ENCODE measurements around the gene FAM50A. TPM values are rescaled to one million over a fixed set of nuclear protein-coding genes. Genes with fewer than 3 reads are reported as not detected.

FAM50A gene
- total RNA-seq, 1 experiment from 2014 or later: 82.1 TPM

DNA sequence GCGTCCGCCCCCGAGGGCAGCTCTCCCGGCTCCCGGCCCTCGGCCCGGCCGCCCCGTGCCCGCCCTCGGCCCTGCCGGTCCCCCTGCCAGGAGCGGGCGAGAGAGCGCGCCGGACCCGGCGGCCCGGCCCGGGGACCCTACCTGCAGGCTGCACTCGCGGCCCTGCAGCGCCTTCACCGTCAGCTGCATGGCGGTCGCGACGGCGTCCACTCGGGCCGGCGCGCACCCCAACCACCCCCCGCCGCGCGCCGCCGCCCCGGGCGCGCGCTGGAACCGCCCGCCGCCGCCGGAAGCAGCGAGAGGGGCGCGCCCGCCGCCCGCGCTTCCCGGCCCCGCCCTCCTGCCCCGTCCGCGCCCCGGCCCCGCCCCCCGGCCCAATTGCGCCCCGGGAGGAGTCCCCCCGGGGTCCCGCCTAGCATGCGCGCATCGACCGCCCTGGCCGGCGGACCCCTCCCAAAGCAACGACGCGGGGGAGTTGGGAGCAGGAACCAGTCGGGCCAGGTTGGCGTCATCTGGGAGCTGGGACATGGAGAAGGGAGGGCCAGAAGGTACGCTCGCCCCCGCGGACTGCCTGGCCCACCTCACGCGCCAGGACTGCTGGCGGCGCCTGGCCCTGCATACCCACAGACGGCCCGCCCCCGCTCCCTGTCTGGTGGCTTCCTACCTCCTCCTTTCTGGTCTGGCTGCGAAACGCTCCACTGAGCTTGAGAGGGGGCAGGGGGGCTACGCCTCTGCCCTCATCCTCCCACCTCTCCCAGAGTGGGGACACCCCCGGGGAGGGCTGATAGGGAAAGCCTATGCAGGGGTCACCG, 42.7 kb downstream of the FAM50A start, which contains the start of gene UBL4A:
Gene UBL4A (minus strand): TSS at position 220 of the 812 bp plus-strand sequence. CDS start 31 bp downstream, at position 189.
- Histone ChIP-seq H3K9me2 (ENCODE audit: insufficient read depth) (no peaks in the 10 kb centered on the region), H3F3A (ENCODE audit: insufficient read depth, low read depth) (peaks cover 9% of the 10 kb centered on the region; the same call in 1 of the 2 replicates), H4K20me1 (ENCODE audit: insufficient read depth) (no peaks in the 10 kb centered on the region), H3K27me3 (ENCODE audit: insufficient read depth, low read depth) (no peaks in the 10 kb centered on the region), H3K36me3 (ENCODE audit: low read depth) (no peaks in the 10 kb centered on the region), H3K4me2 (peak within 1 kb of the TSS; percentile 88), H3K4me1 (replicated peaks; ENCODE audit: insufficient read depth) (peaks cover 30% of the 10 kb centered on the region), H3K27ac (peak within 1 kb of the TSS; percentile 9; the same call in 1 of the 2 replicates), H3K9me3 (ENCODE audit: insufficient read depth, low read depth) (no peaks in the 10 kb centered on the region), H3K4me3 (peak within 1 kb of the TSS; percentile 69), H3K79me2 (ENCODE audit: low read depth) (peaks cover 14% of the 10 kb centered on the region), H2AFZ (peak within 1 kb of the TSS; percentile 69; the same call in 1 of the 2 replicates)
- no TSS peak for BruUV-seq (replicated peaks)
- DNase-seq: peak; percentile 50 to 93
- POLR2A ChIA-PET (ENCODE audit: unreplicated experiment): interaction anchor here (0.7 to 1.0 kb wide), 2 partner anchors 116 to 540 kb away, joined by 12 to 20 read pairs; no protein-coding TSS in a partner anchor
- CTCF ChIA-PET: interaction anchor here (0.6 kb wide), 1 partner anchor 21 kb away, joined by 4 read pairs; no protein-coding TSS in a partner anchor
- TF ChIP-seq, protein P1, sequence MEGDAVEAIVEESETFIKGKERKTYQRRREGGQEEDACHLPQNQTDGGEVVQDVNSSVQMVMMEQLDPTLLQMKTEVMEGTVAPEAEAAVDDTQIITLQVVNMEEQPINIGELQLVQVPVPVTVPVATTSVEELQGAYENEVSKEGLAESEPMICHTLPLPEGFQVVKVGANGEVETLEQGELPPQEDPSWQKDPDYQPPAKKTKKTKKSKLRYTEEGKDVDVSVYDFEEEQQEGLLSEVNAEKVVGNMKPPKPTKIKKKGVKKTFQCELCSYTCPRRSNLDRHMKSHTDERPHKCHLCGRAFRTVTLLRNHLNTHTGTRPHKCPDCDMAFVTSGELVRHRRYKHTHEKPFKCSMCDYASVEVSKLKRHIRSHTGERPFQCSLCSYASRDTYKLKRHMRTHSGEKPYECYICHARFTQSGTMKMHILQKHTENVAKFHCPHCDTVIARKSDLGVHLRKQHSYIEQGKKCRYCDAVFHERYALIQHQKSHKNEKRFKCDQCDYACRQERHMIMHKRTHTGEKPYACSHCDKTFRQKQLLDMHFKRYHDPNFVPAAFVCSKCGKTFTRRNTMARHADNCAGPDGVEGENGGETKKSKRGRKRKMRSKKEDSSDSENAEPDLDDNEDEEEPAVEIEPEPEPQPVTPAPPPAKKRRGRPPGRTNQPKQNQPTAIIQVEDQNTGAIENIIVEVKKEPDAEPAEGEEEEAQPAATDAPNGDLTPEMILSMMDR (conservative IDR thresholded peaks at IDR 0.05): no peak
- no peak for TF ChIP-seq EZH2 (IDR thresholded peaks at IDR 0.05; ENCODE audit: low read depth)
- intact Hi-C loops (cut with micrococcal nuclease; ENCODE audit: unreplicated experiment): loop anchor here (5.0 kb wide), 1 partner anchor 89 kb away; the partner anchor contains the start of gene RPL10

GRCh38 chrX:154487518-154488290, 43.8 kb downstream of the FAM50A start:
- Histone ChIP-seq H3K36me3 (ENCODE audit: low read depth) (no peaks in the 10 kb centered on the region), H3K4me2 (peak overlapping the region; percentile 57; the same call in 1 of the 2 replicates), H3K27me3 (ENCODE audit: insufficient read depth, low read depth) (no peaks in the 10 kb centered on the region), H3K9me2 (ENCODE audit: insufficient read depth) (no peaks in the 10 kb centered on the region), H3K9me3 (ENCODE audit: insufficient read depth, low read depth) (no peaks in the 10 kb centered on the region), H3F3A (ENCODE audit: insufficient read depth, low read depth) (peaks cover 9% of the 10 kb centered on the region; the same call in 1 of the 2 replicates), H3K27ac (no peak overlapping the region), H3K4me1 (replicated peaks; ENCODE audit: insufficient read depth) (peaks cover 30% of the 10 kb centered on the region), H4K20me1 (ENCODE audit: insufficient read depth) (no peaks in the 10 kb centered on the region), H2AFZ (no peak overlapping the region), H3K4me3 (no peak overlapping the region), H3K79me2 (ENCODE audit: low read depth) (peaks cover 14% of the 10 kb centered on the region)
- POLR2A ChIA-PET (ENCODE audit: unreplicated experiment): interaction anchor here (1.0 kb wide), 1 partner anchor 117 kb away, joined by 12 read pairs; no protein-coding TSS in a partner anchor
- no peak for DNase-seq
- no TSS peak for BruUV-seq (replicated peaks)
- TF ChIP-seq EZH2 (IDR thresholded peaks at IDR 0.05; ENCODE audit: low read depth): no peak
- TF ChIP-seq, protein P1 (conservative IDR thresholded peaks at IDR 0.05): no peak
- intact Hi-C loops (cut with micrococcal nuclease; ENCODE audit: unreplicated experiment): loop anchor here (5.0 kb wide), 1 partner anchor 90 kb away; the partner anchor contains the start of gene RPL10
- CTCF ChIA-PET: no interaction called here
